ENCODE data around the gene JSRP1. TPM values are rescaled to one million over a fixed set of nuclear protein-coding genes. Genes with fewer than 3 reads are reported as not detected.

JSRP1 gene
- total and polyA plus RNA-seq, 2 donors from 2014 or later = 0.37 to 5.0 TPM

DNA sequence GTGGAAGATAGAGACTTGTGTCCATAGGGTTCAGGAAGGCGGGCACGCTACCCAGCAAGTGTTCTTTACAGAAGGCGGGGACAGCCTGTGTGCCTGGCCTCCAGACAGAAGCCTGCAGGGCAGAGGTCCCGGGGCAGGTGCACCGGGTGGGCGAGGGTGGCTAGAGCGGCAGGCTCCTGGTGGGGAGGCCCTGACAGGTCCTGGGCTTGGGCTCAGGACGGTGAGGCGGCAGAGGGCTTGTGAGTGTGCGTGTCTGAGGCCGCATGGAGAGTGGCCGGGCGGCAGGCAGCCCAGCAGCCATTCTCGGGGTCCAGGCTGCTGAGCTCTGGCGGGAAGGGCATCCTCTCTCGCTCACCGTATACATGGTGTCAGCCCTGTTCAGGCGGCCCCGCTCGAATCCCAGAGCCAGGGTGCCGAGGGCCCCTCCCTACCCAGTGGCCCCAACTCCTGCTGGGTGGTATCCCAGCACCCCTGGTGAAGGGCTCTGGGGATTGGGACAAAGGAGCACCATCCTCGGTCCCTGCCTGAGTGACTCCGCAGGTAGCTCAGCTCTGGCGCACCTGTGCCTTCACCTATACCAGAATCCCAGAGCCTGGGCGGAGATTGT is 10.1 kb downstream of the JSRP1 start:
- intact Hi-C loops (cut with DNase I) = no loop called here
- Histone ChIP-seq H3K4me1 (ENCODE audit: control insufficient read depth in 2 of 3, insufficient read depth in 2 of 3, low read depth in 1 of 3, low read length in 3 of 3) (peaks cover 0 to 16% (median 11%) of the 10 kb centered on the region in 3 donors), H3K27me3 (ENCODE audit: control insufficient read depth, insufficient read depth, low read length) (no peaks in the 10 kb centered on the region), H3K36me3 (ENCODE audit: control insufficient read depth in 2 of 3, insufficient read depth in 3 of 3, low read length in 3 of 3) (peaks cover 0 to 40% (median 10%) of the 10 kb centered on the region in 3 donors), H3K4me3 (ENCODE audit: low read length in 3 of 3) (no peak overlapping the region), H3K9me3 (ENCODE audit: control insufficient read depth in 2 of 3, insufficient read depth in 1 of 3, low read length in 3 of 3) (no peaks in the 10 kb centered on the region), H3K9ac (ENCODE audit: low read length in 3 of 3) (no peak overlapping the region), H3K27ac (ENCODE audit: low read depth in 2 of 2, low read length in 2 of 2) (no peak overlapping the region)
- no peak for FAIRE-seq
- DNase-seq = peak in 1 of 5 donors; percentile 67
- TF ChIP-seq, protein P1, sequence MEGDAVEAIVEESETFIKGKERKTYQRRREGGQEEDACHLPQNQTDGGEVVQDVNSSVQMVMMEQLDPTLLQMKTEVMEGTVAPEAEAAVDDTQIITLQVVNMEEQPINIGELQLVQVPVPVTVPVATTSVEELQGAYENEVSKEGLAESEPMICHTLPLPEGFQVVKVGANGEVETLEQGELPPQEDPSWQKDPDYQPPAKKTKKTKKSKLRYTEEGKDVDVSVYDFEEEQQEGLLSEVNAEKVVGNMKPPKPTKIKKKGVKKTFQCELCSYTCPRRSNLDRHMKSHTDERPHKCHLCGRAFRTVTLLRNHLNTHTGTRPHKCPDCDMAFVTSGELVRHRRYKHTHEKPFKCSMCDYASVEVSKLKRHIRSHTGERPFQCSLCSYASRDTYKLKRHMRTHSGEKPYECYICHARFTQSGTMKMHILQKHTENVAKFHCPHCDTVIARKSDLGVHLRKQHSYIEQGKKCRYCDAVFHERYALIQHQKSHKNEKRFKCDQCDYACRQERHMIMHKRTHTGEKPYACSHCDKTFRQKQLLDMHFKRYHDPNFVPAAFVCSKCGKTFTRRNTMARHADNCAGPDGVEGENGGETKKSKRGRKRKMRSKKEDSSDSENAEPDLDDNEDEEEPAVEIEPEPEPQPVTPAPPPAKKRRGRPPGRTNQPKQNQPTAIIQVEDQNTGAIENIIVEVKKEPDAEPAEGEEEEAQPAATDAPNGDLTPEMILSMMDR (IDR thresholded peaks at IDR 0.05; ENCODE audit: borderline replicate concordance, extremely low read depth, insufficient read depth) = no peak

DNA sequence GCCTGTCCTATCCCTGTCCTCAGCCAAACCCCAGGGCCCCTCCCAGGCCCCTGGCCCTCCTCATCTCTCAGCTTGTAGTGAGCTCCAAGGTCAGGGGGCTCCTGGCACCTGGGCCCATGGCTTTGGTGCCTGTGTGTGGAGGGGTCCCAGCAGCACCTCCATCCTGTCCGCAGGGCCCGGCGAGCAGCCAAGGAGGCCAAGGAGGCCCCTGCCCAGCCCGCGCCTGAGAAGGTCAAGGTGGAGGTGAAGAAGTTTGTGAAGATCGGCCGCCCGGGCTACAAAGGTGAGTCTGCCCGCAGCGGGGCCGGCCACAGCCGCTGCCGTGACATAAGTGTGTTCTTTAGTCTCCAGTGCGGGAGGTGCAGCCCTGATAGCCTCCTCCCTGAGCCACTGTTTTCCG is 10.9 kb downstream of the JSRP1 start:
- DNase-seq (peak in 1 of 5 donors; percentile 69), FAIRE-seq (no peak)
- Histone ChIP-seq H3K9ac (ENCODE audit: low read length in 3 of 3) (no peak overlapping the region), H3K4me3 (ENCODE audit: low read length in 3 of 3) (no peak overlapping the region), H3K4me1 (ENCODE audit: control insufficient read depth in 2 of 3, insufficient read depth in 2 of 3, low read depth in 1 of 3, low read length in 3 of 3) (peaks cover 0 to 25% (median 19%) of the 10 kb centered on the region in 3 donors), H3K36me3 (ENCODE audit: control insufficient read depth in 2 of 3, insufficient read depth in 3 of 3, low read length in 3 of 3) (peaks cover 0 to 40% (median 10%) of the 10 kb centered on the region in 3 donors), H3K9me3 (ENCODE audit: control insufficient read depth in 2 of 3, insufficient read depth in 1 of 3, low read length in 3 of 3) (no peaks in the 10 kb centered on the region), H3K27ac (ENCODE audit: low read depth in 2 of 2, low read length in 2 of 2) (no peak overlapping the region), H3K27me3 (ENCODE audit: control insufficient read depth, insufficient read depth, low read length) (no peaks in the 10 kb centered on the region)
- TF ChIP-seq, protein P1 (IDR thresholded peaks at IDR 0.05; ENCODE audit: borderline replicate concordance, extremely low read depth, insufficient read depth) = no peak
- intact Hi-C loops (cut with DNase I) = no loop called here

DNA sequence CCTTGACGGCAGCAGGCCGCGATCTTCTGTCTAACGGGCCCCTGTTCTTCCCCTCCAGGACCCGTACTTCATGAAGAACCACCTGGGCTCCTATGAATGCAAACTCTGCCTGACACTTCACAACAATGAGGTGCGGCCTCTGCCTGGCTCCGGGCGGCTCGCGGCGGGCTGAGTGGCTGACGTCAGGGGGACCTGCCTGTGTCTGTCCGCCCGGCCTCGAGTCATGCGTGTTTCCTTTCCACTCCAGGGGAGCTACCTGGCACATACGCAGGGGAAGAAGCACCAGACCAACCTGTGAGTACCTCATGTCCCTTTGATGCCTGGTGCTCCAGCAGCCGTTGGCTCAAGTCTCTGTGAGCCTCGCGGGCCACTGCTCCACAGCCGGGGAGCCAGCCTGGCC is 11.7 kb downstream of the JSRP1 start:
- peak overlapping the region in 1 of 3 donors; percentile 26 for H3K9ac ChIP-seq (ENCODE audit: low read length in 3 of 3)
- no peaks in the 10 kb centered on the region for H3K9me3 ChIP-seq (ENCODE audit: control insufficient read depth in 2 of 3, insufficient read depth in 1 of 3, low read length in 3 of 3)
- H3K27ac ChIP-seq (ENCODE audit: low read depth in 2 of 2, low read length in 2 of 2) = no peak overlapping the region
- peaks cover 0 to 40% (median 10%) of the 10 kb centered on the region in 3 donors for H3K36me3 ChIP-seq (ENCODE audit: control insufficient read depth in 2 of 3, insufficient read depth in 3 of 3, low read length in 3 of 3)
- DNase-seq (peak in 1 of 5 donors; percentile 54), FAIRE-seq (no peak)
- H3K4me3 ChIP-seq (ENCODE audit: low read length in 3 of 3) = no peak overlapping the region
- intact Hi-C loops (cut with DNase I) = no loop called here
- TF ChIP-seq, protein P1 (IDR thresholded peaks at IDR 0.05; ENCODE audit: borderline replicate concordance, extremely low read depth, insufficient read depth) = no peak
- H3K27me3 ChIP-seq (ENCODE audit: control insufficient read depth, insufficient read depth, low read length) = no peaks in the 10 kb centered on the region
- H3K4me1 ChIP-seq (ENCODE audit: control insufficient read depth in 2 of 3, insufficient read depth in 2 of 3, low read depth in 1 of 3, low read length in 3 of 3) = peaks cover 0 to 28% (median 26%) of the 10 kb centered on the region in 3 donors

DNA sequence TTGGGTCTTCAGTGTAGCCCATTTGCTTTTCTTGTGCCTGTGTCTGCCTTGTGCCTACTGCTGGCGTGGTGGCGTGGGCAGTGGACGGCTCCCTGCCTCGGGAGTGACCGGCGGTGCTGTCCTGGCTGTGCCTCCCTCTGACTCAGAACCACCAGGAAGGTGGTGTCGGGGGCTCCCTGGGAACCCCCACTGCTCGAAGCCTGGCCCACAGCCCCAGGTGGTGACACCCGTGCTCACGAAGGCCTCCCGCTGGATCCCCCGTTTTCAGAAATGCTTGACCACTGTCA is 12.1 kb downstream of the JSRP1 start:
- H3K4me1 ChIP-seq (ENCODE audit: control insufficient read depth in 2 of 3, insufficient read depth in 2 of 3, low read depth in 1 of 3, low read length in 3 of 3) = peaks cover 0 to 28% (median 28%) of the 10 kb centered on the region in 3 donors
- H3K9ac ChIP-seq (ENCODE audit: low read length in 3 of 3) = peak overlapping the region in 1 of 3 donors; percentile 26
- DNase-seq (peak in 1 of 5 donors; percentile 65), FAIRE-seq (no peak)
- H3K4me3 ChIP-seq (ENCODE audit: low read length in 3 of 3) = no peak overlapping the region
- TF ChIP-seq, protein P1 (IDR thresholded peaks at IDR 0.05; ENCODE audit: borderline replicate concordance, extremely low read depth, insufficient read depth) = no peak
- H3K36me3 ChIP-seq (ENCODE audit: control insufficient read depth in 2 of 3, insufficient read depth in 3 of 3, low read length in 3 of 3) = peaks cover 0 to 40% (median 10%) of the 10 kb centered on the region in 3 donors
- H3K9me3 ChIP-seq (ENCODE audit: control insufficient read depth in 2 of 3, insufficient read depth in 1 of 3, low read length in 3 of 3) = no peaks in the 10 kb centered on the region
- no peaks in the 10 kb centered on the region for H3K27me3 ChIP-seq (ENCODE audit: control insufficient read depth, insufficient read depth, low read length)
- no peak overlapping the region for H3K27ac ChIP-seq (ENCODE audit: low read depth in 2 of 2, low read length in 2 of 2)
- intact Hi-C loops (cut with DNase I) = no loop called here

Measured in kidney (tissue), 14 donors.